HepG2 (cell line): ENCODE measurements around the gene P2RX5. TPM values are rescaled to one million over a fixed set of nuclear protein-coding genes. Genes with fewer than 3 reads are reported as not detected.

ENCODE experiments used
- ATAC-seq: fragments of 200-7000 bp; cut with Tn5 transposase; 3 replicates; pipeline ENCODE4 v1.9.1; 2020; ENCODE audit warnings: mild to moderate bottlenecking, moderate library complexity
- BruUV-seq: library from RNA; stranded (reverse); fragments of 400-500 nt; replicated peaks from 2 replicates; lab custom pipeline; 2021; lab: Mats Ljungman, UMichigan
- CTCF ChIA-PET: fragments of 300-600 bp; formaldehyde crosslinking; extraction: SDS; loops from one replicate; lab custom pipeline; 2021; ENCODE audit warnings: low total read pairs, inconsistent platforms, low intra/inter-chr PET ratio; lab: Yijun Ruan, JAX
- POLR2A ChIA-PET: fragments of 350-600 bp; sonication (Branson Sonifier 250); formaldehyde crosslinking; loops from one replicate; lab custom pipeline; 2020; ENCODE audit warnings: antibody characterized with exemption, inconsistent platforms; lab: Yijun Ruan, JAX
- DNase-seq: peaks from one replicate; pipeline ENCODE4 v3.0.0-alpha.2; 2015; ENCODE audit warnings: low spot score
- FAIRE-seq: peaks from 3 replicates; lab custom pipeline; 2011; peaks lifted over from hg19 to GRCh38; lab: Jason Lieb, UNC
- H2AFZ ChIP-seq: one replicate; pipeline ENCODE4 v1.6.1; 2011; ENCODE audit warnings: low read length, inconsistent platforms
- H3K27ac ChIP-seq: fragments of 300-600 bp; 3 replicates; pipeline ENCODE4 v1.8.0; 2011; ENCODE audit warnings: mixed run types, mild to moderate bottlenecking, mixed read lengths, low read length, inconsistent platforms; ENCODE audit not compliant: insufficient read depth; ENCODE audit errors: extremely low read length
- H3K27me3 ChIP-seq, 2 experiments: fragments of 200-600 bp in 1 of 2; 2 replicates in 1 of 2; 3 replicates in 1 of 2; pipeline versions ENCODE4 v1.6.0 to v1.8.0; 2011; ENCODE audit warnings: low read length in 2 of 2, mild to moderate bottlenecking in 2 of 2, moderate library complexity in 2 of 2, inconsistent platforms in 1 of 2; ENCODE audit not compliant: insufficient read depth in 2 of 2, control insufficient read depth in 1 of 2
- H3K36me3 ChIP-seq, 2 experiments: fragments of 200-600 bp in 1 of 2; replicated peaks in 1 of 2; 2 replicates in 1 of 2; 3 replicates in 1 of 2; pipeline versions ENCODE4 v1.5.1 to v1.8.0; 2011; ENCODE audit warnings: low read length in 2 of 2, inconsistent platforms in 1 of 2; ENCODE audit not compliant: insufficient read depth in 2 of 2, control insufficient read depth in 1 of 2
- H3K4me1 ChIP-seq: 2 replicates; pipeline ENCODE4 v1.5.1; 2012; ENCODE audit warnings: low read length, inconsistent platforms; ENCODE audit not compliant: insufficient read depth
- H3K4me2 ChIP-seq: 2 replicates; pipeline ENCODE4 v1.6.0; 2011; ENCODE audit warnings: low read depth, low read length, inconsistent platforms
- H3K4me3 ChIP-seq, 3 experiments: fragments of 200-600 bp in 1 of 3; sonication (generic), shearing (Covaris generic) in 1 of 3; replicated peaks in 1 of 3; 2 replicates each; pipeline ENCODE4 v1.5.1; 2011 to 2016; ENCODE audit warnings: low read length in 3 of 3, inconsistent platforms in 2 of 3, low read depth in 2 of 3, mild to moderate bottlenecking in 2 of 3, control low read depth in 1 of 3, mixed read lengths in 1 of 3; ENCODE audit not compliant: insufficient read depth in 1 of 3
- H3K79me2 ChIP-seq: one replicate; pipeline ENCODE4 v1.6.1; 2011; ENCODE audit warnings: low read length, inconsistent platforms; ENCODE audit not compliant: insufficient read depth
- H3K9ac ChIP-seq: 2 replicates; pipeline ENCODE4 v1.6.0; 2011; ENCODE audit warnings: mild to moderate bottlenecking, low read depth, low read length, inconsistent platforms; ENCODE audit not compliant: insufficient read depth
- H3K9me3 ChIP-seq: 2 replicates; pipeline ENCODE4 v1.5.1; 2012; ENCODE audit warnings: mild to moderate bottlenecking, low read length
- H4K20me1 ChIP-seq: 2 replicates; pipeline ENCODE4 v1.6.0; 2011; ENCODE audit warnings: inconsistent platforms, mild to moderate bottlenecking, low read length, moderate library complexity; ENCODE audit not compliant: insufficient read depth
- IKZF5 ChIP-seq: IDR thresholded peaks from 2 replicates; pipeline ENCODE4 v1.6.1; 2018; ENCODE audit warnings: missing genetic modification reagents, mild to moderate bottlenecking, missing compliant biosample characterization
- JUNB ChIP-seq: sonication (generic); formaldehyde crosslinking; IDR thresholded peaks from 2 replicates; pipeline ENCODE4 v1.8.0; 2022; ENCODE audit warnings: missing genetic modification reagents, mild to moderate bottlenecking, borderline replicate concordance
- PAXIP1 ChIP-seq: sonication (generic); formaldehyde crosslinking; conservative IDR thresholded peaks from 2 replicates; pipeline ENCODE4 v1.4.0; 2020; ENCODE audit warnings: mild to moderate bottlenecking, missing genetic modification reagents, moderate library complexity
- PCBP1 ChIP-seq: fragments of 200-400 bp; formaldehyde crosslinking; IDR thresholded peaks from 2 replicates; pipeline ENCODE4 v1.6.1; 2017; ENCODE audit warnings: mild to moderate bottlenecking, low read depth, low read length, borderline replicate concordance
- PHB2 ChIP-seq: fragments of 450-650 bp; IDR thresholded peaks from 2 replicates; pipeline ENCODE4 v1.6.1; 2018; ENCODE audit not compliant: partially characterized antibody
- PITX1 ChIP-seq: sonication (generic); formaldehyde crosslinking; IDR thresholded peaks from 2 replicates; pipeline ENCODE4 v1.5.1; 2020; ENCODE audit warnings: mild to moderate bottlenecking, missing genetic modification reagents
- SKI ChIP-seq: fragments of 450-650 bp; IDR thresholded peaks from one replicate; pipeline ENCODE4 v1.6.1; 2018; ENCODE audit warnings: mild to moderate bottlenecking; ENCODE audit not compliant: partially characterized antibody
- SOX6 ChIP-seq, 2 experiments: fragments of 450-650 bp in 1 of 2; sonication (generic) in 1 of 2; formaldehyde crosslinking in 1 of 2; IDR thresholded peaks; 2 replicates each; pipeline versions ENCODE4 v1.4.0 to v1.6.1; 2017 to 2020; ENCODE audit warnings: antibody characterized with exemption in 1 of 2, mild to moderate bottlenecking in 1 of 2, missing genetic modification reagents in 1 of 2
- ZFP37 ChIP-seq: sonication (generic); formaldehyde crosslinking; IDR thresholded peaks from 2 replicates; pipeline ENCODE4 v1.4.0; 2020; ENCODE audit warnings: missing genetic modification reagents, borderline replicate concordance
- ZFYVE20 ChIP-seq: sonication (generic); formaldehyde crosslinking; IDR thresholded peaks from 2 replicates; pipeline ENCODE4 v1.8.0; 2023; ENCODE audit warnings: low read depth, mild to moderate bottlenecking, moderate library complexity, missing genetic modification reagents, borderline replicate concordance
- ZNF335 ChIP-seq: sonication (generic); formaldehyde crosslinking; IDR thresholded peaks from 2 replicates; pipeline ENCODE4 v1.4.0; 2020; ENCODE audit warnings: missing genetic modification reagents
- ZNF383 ChIP-seq: sonication (generic); formaldehyde crosslinking; IDR thresholded peaks from 2 replicates; pipeline ENCODE4 v1.4.0; 2020; ENCODE audit warnings: missing genetic modification reagents, mild to moderate bottlenecking, borderline replicate concordance
- ZNF570 ChIP-seq: sonication (generic); formaldehyde crosslinking; IDR thresholded peaks from 2 replicates; pipeline ENCODE4 v1.4.0; 2020; ENCODE audit warnings: mild to moderate bottlenecking, missing genetic modification reagents, borderline replicate concordance
- ZNF572 ChIP-seq: sonication (generic); formaldehyde crosslinking; IDR thresholded peaks from 2 replicates; pipeline ENCODE4 v1.5.1; 2020; ENCODE audit warnings: mild to moderate bottlenecking, missing genetic modification reagents
- WGBS: methylation state at CpG from one replicate; pipeline ENCODE4 v1.1.6; 2017; ENCODE audit warnings: low lambda C conversion rate; 5-methylcytosine and 5-hydroxymethylcytosine counted together
- in situ Hi-C: cut with HindIII; loops from 2 replicates; pipeline ENCODE4 v1.10.0; 2017; ENCODE audit warnings: low pct_unique_long_range_greater_than_20kb; ENCODE audit not compliant: extremely low pct_ligation_motif_present
- intact Hi-C: fragments of 100-400 bp; cut with micrococcal nuclease; formaldehyde crosslinking; loops from one replicate; pipeline ENCODE4 v1.10.0; 2022; ENCODE audit not compliant: unreplicated experiment
- polyA plus RNA-seq, 8 experiments: library from polyadenylated mRNA; depleted of rRNA in 3 of 8; stranded (reverse) in 7 of 8; unstranded in 1 of 8; fragments of >200 nt; fragmentation: Illumina TruSeq in 4 of 8; extraction: Trizol in 4 of 8; gene quantifications; 2 replicates each; pipeline versions ENCODE4 v1.2.1 to v1.2.3, GENCODE V29; 2011 to 2016; ENCODE audit warnings: low read depth in 4 of 8, missing spikeins in 1 of 8, mixed read lengths in 1 of 8; ENCODE audit not compliant: insufficient read depth in 1 of 8
- total RNA-seq, 5 experiments: library from RNA; depleted of rRNA; stranded (reverse); fragments of >200 nt; fragmentation: Illumina TruSeq; extraction: Trizol; gene quantifications; 2 replicates each; pipeline ENCODE4 v1.2.3, GENCODE V29; 2016; ENCODE audit warnings: low read depth in 1 of 5
- TF ChIP-seq, protein P1 (sequence below): sonication (generic); formaldehyde crosslinking; conservative IDR thresholded peaks from 2 replicates; pipeline ENCODE4 v1.8.0; 2022; ENCODE audit warnings: missing genetic modification reagents

Gene P2RX5
- total and polyA plus RNA-seq, 2 of the 13 experiments (the other 11 are each of a cell fraction or from before 2014, with no cell fraction given), result 0.95 to 1.7 TPM

- no peak for ATAC-seq
- in situ Hi-C loops, result no loop called here
Measured at GRCh38 chr17:3645310-3645709, 50.6 kb downstream of the P2RX5 start.

More at GRCh38 chr17:3645310-3645709, 50.6 kb downstream of the P2RX5 start:
- Histone ChIP-seq H3K9me3 (no peaks in the 10 kb centered on the region), H3K4me3 (no peak overlapping the region), H3K9ac (no peak overlapping the region), H3K36me3 (peaks cover 3 to 15% of the 10 kb centered on the region in 2 experiments; a peak in 2 of 5 replicates), H3K4me1 (peaks cover 33% of the 10 kb centered on the region), H2AFZ (no peak overlapping the region), H3K4me2 (no peak overlapping the region), H3K27me3 (no peaks in the 10 kb centered on the region), H4K20me1 (no peaks in the 10 kb centered on the region), H3K79me2 (no peaks in the 10 kb centered on the region), H3K27ac (no peak overlapping the region)
- POLR2A ChIA-PET, result interaction anchor here (0.7 kb wide), 1 partner anchor 33 kb away, joined by 3 read pairs; no protein-coding TSS in a partner anchor
- 80% methylated on average over 5 of the region's 5 CpGs for WGBS
- CTCF ChIA-PET, result no interaction called here
- BruUV-seq, result no TSS peak
- intact Hi-C loops, result no loop called here
- DNase-seq (no peak), FAIRE-seq (no peak)
- TF ChIP-seq PITX1 (CRISPR knock-in tag), result no peak
- no peak for TF ChIP-seq PCBP1
- TF ChIP-seq SOX6 (IDR thresholded peaks at IDR 0.05), result no peak
- no peak for TF ChIP-seq SOX6 (CRISPR knock-in tag; IDR thresholded peaks at IDR 0.05)
- TF ChIP-seq ZNF335 (CRISPR knock-in tag), result no peak
- TF ChIP-seq JUNB (CRISPR knock-in tag), result no peak
- no peak for TF ChIP-seq ZFP37 (CRISPR knock-in tag)
- no peak for TF ChIP-seq ZNF572 (CRISPR knock-in tag)
- no peak for TF ChIP-seq ZNF383
- TF ChIP-seq, protein P1, sequence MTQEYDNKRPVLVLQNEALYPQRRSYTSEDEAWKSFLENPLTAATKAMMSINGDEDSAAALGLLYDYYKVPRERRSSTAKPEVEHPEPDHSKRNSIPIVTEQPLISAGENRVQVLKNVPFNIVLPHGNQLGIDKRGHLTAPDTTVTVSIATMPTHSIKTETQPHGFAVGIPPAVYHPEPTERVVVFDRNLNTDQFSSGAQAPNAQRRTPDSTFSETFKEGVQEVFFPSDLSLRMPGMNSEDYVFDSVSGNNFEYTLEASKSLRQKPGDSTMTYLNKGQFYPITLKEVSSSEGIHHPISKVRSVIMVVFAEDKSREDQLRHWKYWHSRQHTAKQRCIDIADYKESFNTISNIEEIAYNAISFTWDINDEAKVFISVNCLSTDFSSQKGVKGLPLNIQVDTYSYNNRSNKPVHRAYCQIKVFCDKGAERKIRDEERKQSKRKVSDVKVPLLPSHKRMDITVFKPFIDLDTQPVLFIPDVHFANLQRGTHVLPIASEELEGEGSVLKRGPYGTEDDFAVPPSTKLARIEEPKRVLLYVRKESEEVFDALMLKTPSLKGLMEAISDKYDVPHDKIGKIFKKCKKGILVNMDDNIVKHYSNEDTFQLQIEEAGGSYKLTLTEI (CRISPR knock-in tag), result no peak
- TF ChIP-seq IKZF5 (CRISPR knock-in tag), result no peak
- no peak for TF ChIP-seq PAXIP1 (CRISPR knock-in tag)
- TF ChIP-seq ZNF570 (CRISPR knock-in tag), result no peak
- no peak for TF ChIP-seq ZFYVE20 (CRISPR knock-in tag)
- TF ChIP-seq PHB2, result no peak
- TF ChIP-seq SKI, result no peak
